Thymus (tissue), 11 donors: Measurements from ENCODE around the gene C1RL. TPM values are rescaled to one million over a fixed set of nuclear protein-coding genes. Genes with fewer than 3 reads are reported as not detected.

Experiments
- DNase-seq, 9 donors: peaks; one replicate each; pipeline ENCODE4 v3.0.0-alpha.2; 2013; ENCODE audit warnings: low spot score in 9 of 9, low read depth in 6 of 9, missing footprints in 1 of 9
- H3K27ac ChIP-seq, 2 donors: one replicate each; pipeline ENCODE4 v1.5.1; 2013; ENCODE audit warnings: control low read depth in 1 of 2, low read depth in 1 of 2, low read length in 1 of 2, mild to moderate bottlenecking in 1 of 2, moderate library complexity in 1 of 2
- H3K27me3 ChIP-seq, 2 donors: one replicate each; pipeline ENCODE4 v1.5.1; 2013; ENCODE audit warnings: low read length in 1 of 2; ENCODE audit not compliant: control insufficient read depth in 2 of 2, insufficient read depth in 1 of 2
- H3K36me3 ChIP-seq, 2 donors: one replicate each; pipeline ENCODE4 v1.5.1; 2013; ENCODE audit warnings: low read length in 1 of 2, mild to moderate bottlenecking in 1 of 2, moderate library complexity in 1 of 2; ENCODE audit not compliant: control insufficient read depth in 2 of 2, insufficient read depth in 2 of 2
- H3K4me1 ChIP-seq, 2 donors: one replicate each; pipeline ENCODE4 v1.5.1; 2013; ENCODE audit warnings: low read length in 2 of 2; ENCODE audit not compliant: control insufficient read depth in 2 of 2, insufficient read depth in 2 of 2
- H3K4me3 ChIP-seq, 2 donors: one replicate each; pipeline ENCODE4 v1.5.1; 2013; ENCODE audit warnings: low read length in 2 of 2, control low read depth in 1 of 2, mild to moderate bottlenecking in 1 of 2
- H3K9me3 ChIP-seq, 2 donors: one replicate each; pipeline ENCODE4 v1.5.1; 2013; ENCODE audit warnings: low read length in 1 of 2, mild to moderate bottlenecking in 1 of 2; ENCODE audit not compliant: control insufficient read depth in 2 of 2, insufficient read depth in 1 of 2
- WGBS: extraction: QIAGEN DNeasy Blood & Tissue Kit; methylation state at CpG from one replicate; pipeline ENCODE4 v1.1.7; 2013; 5-methylcytosine and 5-hydroxymethylcytosine counted together
- polyA plus RNA-seq: library from polyadenylated mRNA; stranded (reverse); fragments of 200-250 nt; gene quantifications from one replicate; pipeline ENCODE4 v1.2.3, GENCODE V29; 2013
- total RNA-seq: library from RNA; stranded (reverse); fragments of 120-200 nt; gene quantifications from one replicate; pipeline ENCODE4 v1.2.4, GENCODE V29; 2013
- donor health status: healthy.

The C1RL gene
- total and polyA plus RNA-seq, 2 donors: 17.4 to 54.8 TPM

DNA sequence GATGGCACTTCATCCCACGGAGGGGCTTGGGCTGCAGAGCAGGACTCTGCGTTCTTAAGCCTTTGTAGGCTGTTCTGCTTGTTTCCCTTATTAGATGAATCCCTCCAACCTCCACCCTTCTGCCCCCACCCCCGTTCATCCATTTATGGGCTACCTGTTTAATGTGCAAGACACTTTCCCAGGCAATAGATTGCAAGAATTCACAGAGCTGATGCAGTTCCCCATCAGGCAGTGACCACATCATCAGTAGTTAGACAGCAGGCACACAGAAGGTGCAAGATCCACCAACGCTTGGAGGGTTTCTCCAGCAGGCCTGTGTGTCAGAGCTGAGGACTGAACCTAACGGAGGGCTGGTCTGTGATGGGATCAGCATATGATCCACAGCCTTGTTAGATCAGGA is 15.5 kb downstream of the C1RL start:
- Histone ChIP-seq H3K36me3 (no peaks in the 10 kb centered on the region), H3K4me1 (peaks cover 0 to 11% of the 10 kb centered on the region in 2 donors), H3K9me3 (no peaks in the 10 kb centered on the region), H3K4me3 (no peak overlapping the region), H3K27ac (no peak overlapping the region), H3K27me3 (no peaks in the 10 kb centered on the region)
- no peak for DNase-seq
- 83% methylated on average over 5 of the region's 5 CpGs for WGBS

DNA sequence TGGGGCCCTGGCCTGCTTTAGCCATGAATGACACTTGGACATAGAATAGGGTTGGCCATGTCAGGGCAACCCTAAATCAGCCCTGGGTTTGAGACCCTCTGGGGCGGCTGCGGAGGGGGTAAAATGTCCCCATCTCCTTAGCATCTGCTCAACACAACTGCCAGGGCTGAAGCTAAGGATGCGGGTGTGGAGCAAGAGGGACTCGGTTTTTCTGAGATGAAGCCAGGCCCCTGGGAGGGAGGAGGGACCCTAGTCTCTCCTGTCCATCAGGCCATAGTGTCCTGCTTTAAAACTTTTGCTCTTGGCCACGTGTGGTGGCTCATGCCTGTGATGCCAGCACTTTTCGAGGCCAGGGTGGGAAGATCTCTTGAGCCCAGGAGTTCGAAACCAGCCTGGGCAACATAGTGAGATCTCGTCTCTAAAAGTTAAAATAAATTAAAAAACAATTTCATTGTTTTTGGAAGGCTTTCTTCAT is 16.0 kb downstream of the C1RL start:
- no peaks in the 10 kb centered on the region for H3K9me3 ChIP-seq
- H3K36me3 ChIP-seq: no peaks in the 10 kb centered on the region
- peaks cover 0 to 11% of the 10 kb centered on the region in 2 donors for H3K4me1 ChIP-seq
- no peak overlapping the region for H3K4me3 ChIP-seq
- H3K27me3 ChIP-seq: no peaks in the 10 kb centered on the region
- peak overlapping the region in 1 of 2 donors; percentile 11 for H3K27ac ChIP-seq
- 90% methylated on average over 8 of the region's 8 CpGs for WGBS
- DNase-seq: no peak

DNA sequence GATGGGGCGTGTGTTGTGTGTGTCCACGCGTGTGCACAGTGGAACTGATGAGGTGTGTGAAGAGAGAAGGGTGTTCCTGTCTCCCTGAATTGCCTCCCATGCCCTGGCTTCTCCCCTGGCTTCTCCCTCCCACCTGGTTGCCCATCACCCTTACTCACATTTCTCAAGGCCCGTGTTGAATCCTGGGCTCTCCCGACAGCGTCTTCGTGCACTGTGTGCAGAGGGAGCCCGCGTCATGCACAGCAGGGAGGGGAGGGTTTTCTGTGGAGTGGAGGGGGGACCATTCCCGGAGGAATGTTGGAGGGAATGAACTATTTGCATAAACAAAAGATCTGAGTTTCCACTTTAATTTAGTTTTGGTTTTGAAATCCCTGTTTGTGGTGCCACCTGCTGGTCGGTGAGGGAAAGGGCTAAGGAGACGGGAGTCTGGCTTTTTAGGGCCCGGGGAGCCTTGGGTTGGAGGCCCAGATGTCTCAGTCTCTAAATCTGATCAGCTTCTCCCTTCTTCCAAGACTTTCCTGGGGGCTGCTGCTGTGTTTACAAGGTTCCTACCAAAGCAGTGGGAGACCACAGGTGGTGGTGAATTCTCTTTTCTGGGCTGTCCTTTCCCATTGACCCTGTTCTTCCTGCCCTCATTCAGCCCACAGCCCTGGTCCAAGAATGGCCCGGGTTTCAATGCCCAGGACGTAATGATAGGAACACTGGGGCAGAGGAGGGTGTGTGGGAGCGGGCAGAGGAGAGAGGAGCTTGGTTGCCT is 16.6 kb downstream of the C1RL start, which contains the start of gene C1R:
C1R (minus strand) TSS at position 217 of the 757 bp plus-strand sequence; CDS start at position 160, 57 bp downstream.
- Histone ChIP-seq H3K36me3 (no peaks in the 10 kb centered on the region), H3K9me3 (no peaks in the 10 kb centered on the region), H3K4me3 (peak within 1 kb of the TSS; percentile 21 to 52), H3K27me3 (no peaks in the 10 kb centered on the region), H3K4me1 (peaks cover 0 to 11% of the 10 kb centered on the region in 2 donors), H3K27ac (peak within 1 kb of the TSS; percentile 45 to 75)
- WGBS: 45% methylated on average over 16 of the region's 16 CpGs
- peak; percentile 26 to 80 (median 59) for DNase-seq

DNA sequence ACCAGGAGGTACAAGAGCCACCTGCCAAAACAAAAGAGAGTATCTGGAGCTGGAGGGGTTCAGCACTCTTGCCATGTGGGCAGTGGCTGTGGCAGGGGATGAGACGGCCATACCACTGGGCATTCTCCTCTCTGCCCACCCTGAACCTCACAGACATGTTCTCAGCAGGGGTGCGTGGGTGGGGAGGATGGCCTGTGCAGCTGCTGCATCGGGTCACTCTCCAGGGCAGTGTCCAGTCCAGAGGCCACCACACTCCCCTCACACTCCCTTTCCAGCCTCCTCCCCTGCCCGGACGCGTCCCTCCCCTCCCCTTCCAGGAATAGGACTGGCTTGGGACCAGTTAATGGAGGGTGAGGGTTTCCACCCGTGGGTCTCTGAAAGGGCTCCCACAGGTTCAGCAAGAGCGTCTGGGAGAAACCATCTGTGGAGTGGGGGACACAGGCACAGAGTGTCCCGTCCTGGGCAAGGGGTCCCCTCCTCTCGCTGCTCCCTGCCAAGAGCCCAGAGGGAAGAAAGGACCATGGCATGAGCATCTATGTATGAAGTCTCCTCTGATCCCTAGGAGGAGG is 17.3 kb downstream of the C1RL start:
- no peaks in the 10 kb centered on the region for H3K27me3 ChIP-seq
- peak overlapping the region; percentile 21 to 52 for H3K4me3 ChIP-seq
- no peak for DNase-seq
- H3K9me3 ChIP-seq: no peaks in the 10 kb centered on the region
- H3K4me1 ChIP-seq: peaks cover 0 to 9% of the 10 kb centered on the region in 2 donors
- WGBS: 84% methylated on average over 10 of the region's 10 CpGs
- peak overlapping the region; percentile 45 to 75 for H3K27ac ChIP-seq
- H3K36me3 ChIP-seq: no peaks in the 10 kb centered on the region

DNA sequence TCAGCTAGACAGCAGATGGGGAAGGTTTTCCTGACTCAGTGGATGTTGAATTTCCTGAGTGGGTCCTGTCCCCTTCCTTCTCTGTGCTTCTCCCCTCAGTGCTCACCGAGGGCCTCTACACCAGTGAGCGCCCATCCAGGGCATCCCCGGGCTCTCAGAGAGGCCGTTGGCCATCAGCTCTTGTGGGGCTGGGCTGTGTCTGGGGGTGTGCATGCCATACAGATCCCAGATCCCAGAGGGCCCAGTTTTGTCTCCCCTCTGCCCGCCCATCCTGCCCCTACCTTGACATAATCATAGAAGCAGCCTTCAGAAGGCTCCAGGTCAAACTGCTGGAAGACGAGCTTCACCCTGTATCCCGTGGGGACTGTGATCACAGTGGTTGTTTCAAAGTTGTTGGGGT is 17.8 kb downstream of the C1RL start:
- H3K4me3 ChIP-seq: peak overlapping the region in 1 of 2 donors; percentile 21
- peaks cover 0 to 4% of the 10 kb centered on the region in 2 donors for H3K4me1 ChIP-seq
- DNase-seq: no peak
- no peaks in the 10 kb centered on the region for H3K9me3 ChIP-seq
- H3K36me3 ChIP-seq: no peaks in the 10 kb centered on the region
- WGBS: 95% methylated on average over 7 of the region's 7 CpGs
- H3K27ac ChIP-seq: no peak overlapping the region
- no peaks in the 10 kb centered on the region for H3K27me3 ChIP-seq

DNA sequence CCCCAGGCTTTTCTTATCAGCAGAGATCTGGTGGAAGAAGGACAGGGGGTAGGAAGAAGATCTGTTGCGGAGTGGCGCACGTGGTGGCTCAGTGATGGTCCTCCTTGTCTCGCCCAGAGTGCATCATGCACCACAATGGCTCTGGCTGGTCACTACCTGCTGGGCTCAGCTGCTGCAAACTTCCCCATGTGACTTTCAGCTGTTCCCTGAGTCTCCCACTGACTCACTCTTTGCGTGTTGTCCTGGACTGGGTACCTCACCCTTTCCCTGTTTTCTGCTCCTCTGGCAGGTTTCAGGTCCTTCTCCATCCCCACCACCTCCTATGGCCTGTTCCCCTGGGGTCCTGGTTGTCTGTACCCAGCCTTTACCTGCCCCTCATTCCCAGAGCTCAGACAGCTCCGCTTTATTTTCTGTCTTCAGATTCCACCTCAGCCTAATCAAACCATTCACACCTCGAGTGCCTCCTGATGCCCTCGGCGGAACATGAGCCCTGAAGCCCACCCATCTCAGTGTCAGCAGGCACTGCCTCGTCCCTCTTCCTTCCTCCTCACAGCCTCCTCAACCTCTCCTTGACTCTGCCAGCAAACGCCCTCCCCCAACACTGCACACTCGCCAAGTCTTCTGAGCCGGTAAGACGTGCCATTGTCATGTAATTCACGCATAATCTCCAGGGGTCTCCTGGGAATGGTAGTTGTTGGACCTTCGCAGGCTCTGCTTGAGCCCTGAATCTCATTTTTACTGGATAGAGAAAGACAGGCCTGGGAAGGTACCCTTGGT is 18.6 kb downstream of the C1RL start:
- no peaks in the 10 kb centered on the region for H3K36me3 ChIP-seq
- no peak for DNase-seq
- no peak overlapping the region for H3K4me3 ChIP-seq
- no peaks in the 10 kb centered on the region for H3K27me3 ChIP-seq
- H3K27ac ChIP-seq: no peak overlapping the region
- WGBS: 94% methylated on average over 16 of the region's 16 CpGs
- no peaks in the 10 kb centered on the region for H3K9me3 ChIP-seq
- H3K4me1 ChIP-seq: peaks cover 0 to 4% of the 10 kb centered on the region in 2 donors

DNA sequence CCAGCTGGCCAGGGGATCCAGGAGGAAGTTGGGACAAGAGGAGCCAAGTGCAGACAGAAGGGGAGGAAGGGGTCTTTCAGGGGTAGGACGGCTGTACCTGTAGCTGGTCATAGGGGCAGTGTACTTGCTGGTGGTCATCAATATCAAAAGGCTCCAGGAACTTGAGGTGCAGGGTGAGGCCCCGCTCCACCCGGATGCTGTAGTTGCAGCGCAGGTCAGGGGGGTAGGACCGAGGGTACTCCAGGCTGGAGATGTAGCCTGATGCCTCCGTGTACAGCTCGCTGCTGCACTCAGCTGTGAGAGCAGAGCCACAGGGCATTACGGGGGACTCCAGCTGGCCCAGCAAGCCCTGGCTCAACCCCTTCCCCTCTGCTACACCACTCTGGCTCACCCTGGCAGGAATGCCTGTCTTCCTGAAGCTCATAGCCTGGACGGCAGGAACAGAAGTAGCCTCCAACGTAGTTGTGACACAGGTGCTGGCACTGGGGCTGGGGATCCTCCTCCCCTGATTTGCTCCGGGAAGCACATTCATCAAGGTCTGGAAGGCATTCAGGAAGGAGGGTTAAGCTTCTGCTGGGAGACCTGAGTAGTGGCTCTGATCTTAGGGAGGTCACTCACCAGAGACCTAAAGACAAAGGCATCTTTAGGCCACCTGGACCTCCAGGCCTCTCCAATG is 19.7 kb downstream of the C1RL start:
- Histone ChIP-seq H3K36me3 (no peaks in the 10 kb centered on the region), H3K4me3 (no peak overlapping the region), H3K27ac (no peak overlapping the region), H3K9me3 (no peaks in the 10 kb centered on the region), H3K27me3 (no peaks in the 10 kb centered on the region), H3K4me1 (peaks cover 0 to 4% of the 10 kb centered on the region in 2 donors)
- no peak for DNase-seq
- 96% methylated on average over 11 of the region's 11 CpGs for WGBS

DNA sequence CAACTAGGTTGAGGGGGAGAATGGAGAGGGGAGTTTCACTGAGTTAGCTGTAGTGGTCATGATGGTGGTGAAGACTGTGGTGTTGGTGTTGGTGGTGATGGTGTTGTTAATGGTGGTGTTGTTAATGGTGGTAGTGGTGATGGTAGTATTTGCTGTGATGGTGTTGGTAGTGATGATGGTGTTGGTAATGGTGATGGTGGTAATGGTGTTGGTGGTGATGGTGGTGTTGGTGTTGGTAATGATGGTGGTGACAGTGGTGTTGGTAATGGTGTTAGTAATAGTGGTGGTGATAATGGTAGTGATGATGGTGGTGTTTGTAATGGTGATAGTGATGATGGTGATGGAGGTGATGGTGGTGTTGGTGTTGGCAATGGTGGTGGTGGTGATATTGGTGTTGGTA is 25.9 kb downstream of the C1RL start:
- Histone ChIP-seq H3K4me3 (no peak overlapping the region), H3K27ac (no peak overlapping the region), H3K4me1 (no peaks in the 10 kb centered on the region), H3K27me3 (no peaks in the 10 kb centered on the region), H3K36me3 (no peaks in the 10 kb centered on the region), H3K9me3 (no peaks in the 10 kb centered on the region)
- DNase-seq: no peak
